Fibroblast of peridontal ligament (primary cell): ENCODE measurements around the gene PKIG.
"Not testable (repeated sequence)": the region's sequence is repeated elsewhere in the genome, so short reads cannot be mapped to it uniquely, and the experiment has no call there.

Source experiments
- DNase-seq: peaks from one replicate; pipeline ENCODE4 v3.0.0-alpha.2; 2010; ENCODE audit errors: extremely low read depth

Gene PKIG

GRCh38 chr20:44572551-44573500 is 9.6 kb upstream of the PKIG start:
- DNase-seq, result peak; percentile 92

DNA sequence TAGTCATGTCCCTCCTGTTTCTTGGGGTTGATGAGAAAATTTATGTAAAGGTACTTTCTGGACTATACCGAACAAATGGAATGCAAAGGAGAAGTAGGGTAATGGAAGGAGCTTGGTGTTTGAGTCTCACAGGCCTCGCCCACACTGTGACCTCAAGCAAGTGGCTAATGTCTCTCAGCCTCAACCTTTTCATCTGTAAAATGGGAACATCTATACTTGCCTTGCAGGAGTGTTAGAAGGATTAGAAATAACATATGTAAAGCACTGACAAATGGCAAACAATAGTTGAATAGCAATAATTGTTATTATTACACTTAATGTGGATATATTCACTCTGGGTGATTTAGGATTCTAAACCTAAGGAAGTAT is 8.9 kb upstream of the PKIG start:
- no peak for DNase-seq

DNA sequence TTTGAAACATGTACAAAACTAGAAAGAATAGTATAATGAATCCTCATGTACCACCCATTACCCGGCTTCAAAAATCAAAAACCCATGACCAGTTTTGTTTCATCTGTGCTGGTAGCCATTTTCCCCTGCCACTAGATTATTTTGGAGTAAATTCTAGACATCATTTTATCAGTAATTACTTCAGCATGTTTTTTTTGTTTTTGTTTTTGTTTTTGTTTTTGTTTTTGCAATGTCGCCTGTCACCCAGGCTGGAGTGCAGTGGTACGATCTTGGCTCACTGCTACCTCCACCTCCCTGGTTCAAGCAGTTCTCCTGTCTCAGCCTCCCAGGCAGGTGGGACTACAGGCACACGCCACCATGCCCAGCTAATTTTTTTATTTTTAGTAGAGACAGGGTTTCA is 8.0 kb upstream of the PKIG start:
- DNase-seq, result no peak

GRCh38 chr20:44576297-44576696 is 6.1 kb upstream of the PKIG start:
- DNase-seq, result peak; percentile 82

- DNase-seq, result no peak
These were observed 2.9 kb upstream of the PKIG start for GRCh38 chr20:44579313-44580081.

DNA sequence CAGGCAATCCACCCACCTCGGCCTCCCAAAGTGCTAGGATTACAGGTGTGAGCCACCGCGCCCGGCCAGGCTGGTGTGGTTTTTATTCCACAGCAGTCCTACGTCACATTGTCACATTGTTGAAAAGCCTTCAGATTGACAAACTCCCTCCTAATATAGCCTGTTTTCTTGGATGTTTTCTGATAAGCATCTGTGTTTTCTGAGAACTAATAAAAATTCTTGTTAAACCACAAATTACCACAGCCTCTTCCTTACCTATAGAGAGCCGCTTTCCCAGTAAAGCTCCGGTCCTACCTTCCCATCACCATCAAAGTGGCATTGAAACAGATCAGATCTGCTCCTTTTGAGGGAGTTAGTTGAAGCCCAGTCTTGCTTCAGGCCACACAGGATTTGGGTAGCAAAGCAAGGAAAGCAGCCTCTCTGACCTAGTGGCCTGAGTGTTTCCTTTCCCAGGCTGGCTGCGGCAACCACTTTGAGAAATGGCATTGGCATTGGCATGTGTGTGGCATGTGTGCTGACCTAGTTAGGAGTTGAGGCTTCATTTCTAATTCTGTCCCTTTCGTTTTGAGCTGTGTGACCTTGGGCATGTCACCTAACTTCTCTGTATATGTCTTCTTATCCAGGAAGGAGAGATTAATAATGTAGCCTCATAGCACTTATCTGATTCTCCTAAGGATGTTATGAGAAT is 1.7 kb upstream of the PKIG start:
- no peak for DNase-seq

DNA sequence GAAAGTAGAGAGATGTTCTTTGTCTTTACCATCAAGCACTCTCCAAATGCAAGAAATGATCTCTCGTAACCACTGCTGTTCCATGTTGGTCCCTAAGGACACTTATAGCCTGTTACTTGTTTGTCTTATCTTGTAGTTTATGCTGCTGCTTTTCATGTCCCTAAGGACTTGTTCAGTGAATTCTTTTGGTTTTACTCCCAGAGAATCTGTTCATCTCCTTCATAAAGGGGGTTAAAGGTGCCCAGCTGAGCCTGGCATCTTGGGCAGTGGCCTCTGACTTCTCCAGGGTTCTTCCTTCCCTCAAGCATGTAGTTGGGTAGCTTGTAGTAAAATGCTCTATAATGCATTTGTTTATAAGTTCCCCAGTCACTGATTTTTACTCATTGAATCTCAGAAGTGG is 864 bp upstream of the PKIG start:
- DNase-seq, result peak; percentile 25

- DNase-seq, result peak; percentile 25
These were observed 778 bp downstream of the PKIG start for GRCh38 chr20:44583157-44583556.

GRCh38 chr20:44584162-44584561 is 1.8 kb downstream of the PKIG start:
- no peak for DNase-seq

DNA sequence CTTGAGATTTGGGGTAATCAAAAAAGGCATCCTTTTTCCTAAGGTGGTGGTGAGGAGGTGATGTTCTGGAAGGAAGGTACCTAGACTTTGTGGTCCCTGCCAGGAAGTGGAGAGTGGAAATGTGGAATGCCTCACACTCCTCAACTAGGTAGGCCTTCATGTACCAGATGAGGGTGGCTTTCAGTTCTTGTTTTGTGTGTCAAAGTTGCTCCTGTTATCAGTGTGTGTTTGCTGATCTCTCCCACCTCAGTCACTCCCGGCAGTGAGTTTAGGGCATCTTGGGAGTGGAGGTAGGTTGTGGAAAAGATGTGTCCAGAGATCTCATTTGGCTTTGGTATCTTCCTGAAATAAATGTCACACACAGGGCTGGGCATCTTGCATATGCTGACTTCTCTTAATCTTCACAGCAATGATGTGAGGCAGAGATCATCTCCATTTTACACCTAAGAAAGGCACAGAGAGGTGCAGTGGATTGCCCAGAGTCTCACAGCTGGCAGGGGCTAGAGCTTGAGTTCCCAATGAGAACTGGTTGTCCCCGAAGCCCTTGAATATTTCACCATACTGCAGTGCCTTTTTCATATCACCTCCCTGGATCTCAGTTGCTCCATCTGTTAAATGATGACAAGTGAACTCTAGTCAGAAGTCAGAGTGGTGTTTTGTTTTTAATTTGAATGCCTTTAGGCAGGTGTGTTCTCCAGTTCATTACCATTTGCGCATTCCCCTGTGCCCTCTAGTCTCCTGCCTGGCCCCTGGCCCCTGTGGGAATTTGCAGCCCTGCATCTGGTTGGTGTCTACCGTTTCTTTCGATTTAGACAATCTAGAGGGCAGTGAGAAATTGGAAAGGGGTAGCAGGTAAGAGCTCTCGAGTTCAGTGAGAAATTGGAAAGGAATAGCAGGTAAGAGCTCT is 2.9 kb downstream of the PKIG start:
- DNase-seq, result no peak

GRCh38 chr20:44586289-44586911 is 4.0 kb downstream of the PKIG start:
- DNase-seq, result no peak

DNA sequence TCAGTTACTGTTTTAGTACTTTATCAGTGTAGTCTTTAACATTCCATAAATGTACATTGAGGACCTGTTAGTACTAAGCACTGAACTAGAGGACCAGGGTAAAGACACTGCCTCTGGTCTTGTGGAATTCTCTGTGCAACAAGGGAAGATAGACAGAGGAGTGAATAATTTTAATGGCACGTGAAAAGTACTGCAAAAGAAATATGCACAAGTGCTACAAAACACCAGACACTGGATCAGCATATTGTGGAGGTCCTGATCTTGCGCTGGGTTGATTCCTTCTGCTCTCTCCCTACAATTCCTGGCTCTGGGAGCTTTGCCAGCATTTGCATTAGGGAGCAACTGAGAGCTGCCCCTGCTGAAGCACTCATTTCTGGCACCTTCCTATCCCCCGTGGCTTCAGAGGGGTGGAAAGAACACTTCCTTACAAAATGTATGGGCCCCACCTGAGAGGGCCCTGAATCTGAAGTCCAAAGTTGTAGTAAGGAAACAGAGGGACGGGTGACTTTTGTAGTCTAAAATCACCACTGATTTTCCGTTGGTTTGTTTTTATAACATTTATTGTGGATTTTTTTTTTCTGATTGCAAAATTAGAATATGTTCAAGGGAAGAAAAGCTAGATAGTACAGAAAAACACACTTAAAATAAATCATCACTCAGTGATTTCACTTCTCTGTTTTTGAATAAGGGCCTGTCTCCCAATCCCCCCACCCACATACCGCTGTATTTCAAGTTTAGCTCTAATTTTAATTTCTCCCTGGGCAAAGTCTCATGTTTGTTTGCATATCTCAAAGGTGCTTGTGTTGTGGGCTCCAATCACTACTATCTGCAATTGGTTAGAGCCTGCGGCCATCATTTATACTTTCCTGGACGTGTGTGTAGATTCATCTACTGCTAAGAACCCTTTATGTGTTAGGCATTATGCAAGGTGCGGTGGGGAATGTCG is 4.9 kb downstream of the PKIG start:
- DNase-seq, result no peak

- DNase-seq, result not testable (repeated sequence)
These were observed 5.9 kb downstream of the PKIG start for GRCh38 chr20:44588321-44588720.

DNA sequence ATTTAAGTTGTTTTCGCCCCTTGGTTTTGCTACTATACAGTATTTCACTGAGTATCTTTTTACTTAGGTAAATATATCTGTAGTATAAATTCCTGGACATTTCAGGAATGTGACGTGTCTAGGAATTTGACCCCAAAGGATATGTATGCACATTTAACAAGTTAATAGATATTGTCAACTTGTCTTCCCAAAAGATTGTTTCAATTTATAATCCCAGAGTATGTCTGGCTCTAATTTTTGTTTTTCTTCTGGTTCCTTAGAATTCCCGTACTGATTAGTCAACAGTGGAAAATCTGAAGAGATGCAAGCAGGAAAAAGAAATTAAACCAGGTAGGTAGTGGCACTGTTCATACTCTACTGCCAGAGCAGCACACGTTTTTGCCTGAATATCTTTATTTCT is 7.2 kb downstream of the PKIG start:
- DNase-seq, result no peak

DNA sequence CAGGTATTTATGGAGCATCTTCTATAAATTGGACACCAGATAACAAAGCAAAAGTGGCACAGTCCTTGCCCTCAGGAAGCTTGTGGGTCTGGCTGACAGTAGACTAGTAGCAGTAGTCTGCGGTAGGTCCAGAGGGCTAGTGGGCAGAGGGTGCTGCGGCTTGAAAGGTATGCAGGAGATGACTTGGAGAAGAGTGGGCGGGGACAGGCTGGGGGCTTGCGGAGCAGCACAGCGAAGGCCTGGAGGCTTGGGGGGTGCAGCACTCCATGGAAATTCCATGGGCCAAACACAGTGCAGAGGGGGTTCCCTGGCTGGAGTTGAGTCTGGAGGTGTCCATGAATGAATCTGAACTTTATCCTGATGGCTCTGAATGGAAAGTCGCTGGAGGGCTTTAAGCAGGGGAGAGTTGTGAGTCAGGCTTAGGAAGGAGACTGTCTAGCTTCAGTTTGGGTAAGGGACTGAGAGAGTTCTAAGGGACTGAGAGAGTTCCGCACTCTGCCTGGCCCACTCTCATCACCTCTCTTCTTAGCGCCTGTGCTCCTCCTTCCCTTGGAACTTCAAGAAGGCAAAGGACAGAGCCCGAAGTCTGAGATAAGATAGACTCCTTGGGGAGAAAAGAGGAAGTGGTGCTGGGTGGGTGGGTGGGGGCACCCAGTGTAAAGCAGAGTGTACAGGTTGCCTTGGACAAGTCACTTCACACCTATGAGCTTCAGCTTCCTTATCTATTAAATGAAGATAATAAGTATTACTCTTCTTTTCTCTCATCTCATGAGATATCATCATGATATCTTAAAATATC is 8.8 kb downstream of the PKIG start:
- no peak for DNase-seq

DNA sequence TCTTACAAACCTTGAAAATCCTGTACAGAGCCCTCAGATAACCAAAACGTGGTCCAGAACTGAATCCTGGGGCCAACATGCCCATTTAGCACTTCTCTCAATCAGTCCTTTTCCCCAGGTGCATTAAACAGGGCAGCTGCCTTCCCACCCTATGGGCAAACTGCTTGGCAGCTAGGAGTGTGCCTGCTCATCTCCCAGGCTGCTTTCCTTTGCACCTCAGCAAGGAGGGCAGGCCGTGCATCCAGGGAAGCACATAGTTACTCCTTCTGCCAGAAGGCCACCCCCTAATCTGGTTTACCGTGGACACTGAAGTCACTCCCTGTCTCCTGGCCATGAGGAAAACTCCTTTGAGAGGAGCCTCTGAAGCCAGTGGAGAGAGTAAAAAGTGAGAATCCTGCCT is 10.0 kb downstream of the PKIG start:
- DNase-seq, result no peak

GRCh38 chr20:44593751-44594150 is 11.4 kb downstream of the PKIG start:
- DNase-seq, result no peak

- peak; percentile 48 for DNase-seq
These were observed 12.4 kb downstream of the PKIG start for GRCh38 chr20:44594730-44595129.

DNA sequence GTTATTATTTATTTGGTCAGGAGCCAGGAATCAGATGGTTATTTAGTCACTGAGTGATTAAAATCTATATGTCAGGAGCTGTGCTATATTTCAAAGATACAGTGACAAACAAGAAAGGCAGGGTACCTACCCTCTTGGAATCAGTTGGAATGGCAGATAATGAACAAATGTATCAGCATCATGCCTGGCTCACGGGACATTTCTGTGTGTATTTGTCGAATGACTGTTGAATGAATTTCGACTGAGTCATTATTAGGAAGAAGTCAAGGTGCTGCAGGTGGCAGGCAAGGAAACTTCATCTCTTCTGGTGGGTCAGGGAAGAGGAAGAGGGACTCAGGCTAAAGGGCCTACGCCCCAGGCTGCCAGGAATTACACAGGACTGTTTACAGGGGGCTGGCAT is 13.6 kb downstream of the PKIG start:
- DNase-seq, result no peak
